Endothelial cell of umbilical vein (primary cell): ENCODE measurements around the gene SLC26A4.

Source experiments
- EZH2 ChIP-seq: IDR thresholded peaks from 2 replicates; pipeline ENCODE4 v1.6.1; 2012; ENCODE audit warnings: borderline replicate concordance, low read depth, mild to moderate bottlenecking, moderate library complexity, low read length, inconsistent platforms; ENCODE audit not compliant: severe bottlenecking
- POLR2A ChIP-seq: IDR thresholded peaks from 2 replicates; pipeline ENCODE4 v1.6.1; 2012; ENCODE audit warnings: low read depth, mild to moderate bottlenecking, control low read depth, low read length
- TF ChIP-seq, protein P1 (sequence below), 2 donors: IDR thresholded peaks; 1 replicate in 1 of 2; 2 replicates in 1 of 2; pipeline ENCODE4 v1.5.1; 2011; ENCODE audit warnings: low read length in 2 of 2, mild to moderate bottlenecking in 2 of 2, moderate library complexity in 2 of 2, control low read depth in 1 of 2, inconsistent platforms in 1 of 2, low read depth in 1 of 2; ENCODE audit not compliant: insufficient read depth in 1 of 2; ENCODE audit errors: extremely low read depth in 1 of 2
- TF ChIP-seq, protein P2 (sequence below): IDR thresholded peaks from 2 replicates; pipeline ENCODE4 v1.6.1; 2011; ENCODE audit not compliant: insufficient read depth, insufficient read length

DNA sequence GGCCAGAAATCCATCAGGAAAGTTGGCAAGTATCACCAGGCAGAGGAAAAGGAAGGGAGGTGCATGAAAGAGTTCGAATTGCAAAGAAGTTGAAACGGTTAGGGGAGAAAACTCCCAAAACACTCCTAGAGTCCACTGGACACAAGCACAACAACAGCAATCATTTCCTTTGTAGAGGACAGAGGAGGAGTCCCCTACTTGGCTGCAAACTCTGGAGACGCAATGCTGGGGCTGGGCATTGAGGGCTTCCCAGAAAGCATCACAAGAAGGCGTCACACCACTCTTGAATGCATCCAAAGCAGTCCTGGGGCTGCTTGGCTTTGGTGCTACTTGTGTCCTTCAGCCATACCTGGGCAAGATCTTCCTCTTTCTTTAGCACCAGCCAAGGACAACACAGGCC is 18.1 kb upstream of the SLC26A4 start:
- TF ChIP-seq, protein P1, sequence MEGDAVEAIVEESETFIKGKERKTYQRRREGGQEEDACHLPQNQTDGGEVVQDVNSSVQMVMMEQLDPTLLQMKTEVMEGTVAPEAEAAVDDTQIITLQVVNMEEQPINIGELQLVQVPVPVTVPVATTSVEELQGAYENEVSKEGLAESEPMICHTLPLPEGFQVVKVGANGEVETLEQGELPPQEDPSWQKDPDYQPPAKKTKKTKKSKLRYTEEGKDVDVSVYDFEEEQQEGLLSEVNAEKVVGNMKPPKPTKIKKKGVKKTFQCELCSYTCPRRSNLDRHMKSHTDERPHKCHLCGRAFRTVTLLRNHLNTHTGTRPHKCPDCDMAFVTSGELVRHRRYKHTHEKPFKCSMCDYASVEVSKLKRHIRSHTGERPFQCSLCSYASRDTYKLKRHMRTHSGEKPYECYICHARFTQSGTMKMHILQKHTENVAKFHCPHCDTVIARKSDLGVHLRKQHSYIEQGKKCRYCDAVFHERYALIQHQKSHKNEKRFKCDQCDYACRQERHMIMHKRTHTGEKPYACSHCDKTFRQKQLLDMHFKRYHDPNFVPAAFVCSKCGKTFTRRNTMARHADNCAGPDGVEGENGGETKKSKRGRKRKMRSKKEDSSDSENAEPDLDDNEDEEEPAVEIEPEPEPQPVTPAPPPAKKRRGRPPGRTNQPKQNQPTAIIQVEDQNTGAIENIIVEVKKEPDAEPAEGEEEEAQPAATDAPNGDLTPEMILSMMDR (IDR thresholded peaks at IDR 0.05; ENCODE audit: extremely low read depth in 1 of 2, insufficient read depth in 1 of 2, low read depth in 1 of 2, low read length in 2 of 2): no peak
- TF ChIP-seq, protein P2, sequence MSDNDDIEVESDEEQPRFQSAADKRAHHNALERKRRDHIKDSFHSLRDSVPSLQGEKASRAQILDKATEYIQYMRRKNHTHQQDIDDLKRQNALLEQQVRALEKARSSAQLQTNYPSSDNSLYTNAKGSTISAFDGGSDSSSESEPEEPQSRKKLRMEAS: no peak
- TF ChIP-seq EZH2: no peak
- TF ChIP-seq POLR2A: no peak
